GM06990 (cell line): ENCODE data around the gene LPCAT1.
A peak's percentile ranks its signal among the peaks of the same experiment; 100 is the strongest.

Experiments used
- DNase-seq: peaks from one replicate; pipeline ENCODE4 v3.0.0-alpha.2; 2011; ENCODE audit not compliant: insufficient read length; ENCODE audit errors: extremely low read depth
- H3K27me3 ChIP-seq: replicated peaks from 2 replicates; pipeline ENCODE4 v1.6.0; 2011; ENCODE audit warnings: low read length; ENCODE audit not compliant: control insufficient read depth, insufficient read depth
- H3K36me3 ChIP-seq: 2 replicates; pipeline ENCODE4 v1.5.1; 2011; ENCODE audit warnings: low read length; ENCODE audit not compliant: control insufficient read depth, insufficient read depth
- H3K4me3 ChIP-seq: replicated peaks from 2 replicates; pipeline ENCODE4 v1.5.1; 2011; ENCODE audit warnings: low read depth, mild to moderate bottlenecking, control low read depth, low read length
- TF ChIP-seq, protein P1 (sequence below): IDR thresholded peaks from 2 replicates; pipeline ENCODE4 v1.5.1; 2011; ENCODE audit warnings: low read length, control low read depth, mild to moderate bottlenecking, inconsistent platforms; ENCODE audit not compliant: insufficient read depth, poor library complexity, severe bottlenecking

LPCAT1 gene

GRCh38 chr5:1512541-1513291 is 11.0 kb downstream of the LPCAT1 start:
- DNase-seq, result peak; percentile 4
- Histone ChIP-seq H3K4me3 (no peak overlapping the region), H3K27me3 (no peaks in the 10 kb centered on the region), H3K36me3 (peaks cover 38% of the 10 kb centered on the region)
- TF ChIP-seq, protein P1, sequence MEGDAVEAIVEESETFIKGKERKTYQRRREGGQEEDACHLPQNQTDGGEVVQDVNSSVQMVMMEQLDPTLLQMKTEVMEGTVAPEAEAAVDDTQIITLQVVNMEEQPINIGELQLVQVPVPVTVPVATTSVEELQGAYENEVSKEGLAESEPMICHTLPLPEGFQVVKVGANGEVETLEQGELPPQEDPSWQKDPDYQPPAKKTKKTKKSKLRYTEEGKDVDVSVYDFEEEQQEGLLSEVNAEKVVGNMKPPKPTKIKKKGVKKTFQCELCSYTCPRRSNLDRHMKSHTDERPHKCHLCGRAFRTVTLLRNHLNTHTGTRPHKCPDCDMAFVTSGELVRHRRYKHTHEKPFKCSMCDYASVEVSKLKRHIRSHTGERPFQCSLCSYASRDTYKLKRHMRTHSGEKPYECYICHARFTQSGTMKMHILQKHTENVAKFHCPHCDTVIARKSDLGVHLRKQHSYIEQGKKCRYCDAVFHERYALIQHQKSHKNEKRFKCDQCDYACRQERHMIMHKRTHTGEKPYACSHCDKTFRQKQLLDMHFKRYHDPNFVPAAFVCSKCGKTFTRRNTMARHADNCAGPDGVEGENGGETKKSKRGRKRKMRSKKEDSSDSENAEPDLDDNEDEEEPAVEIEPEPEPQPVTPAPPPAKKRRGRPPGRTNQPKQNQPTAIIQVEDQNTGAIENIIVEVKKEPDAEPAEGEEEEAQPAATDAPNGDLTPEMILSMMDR, result no peak

- TF ChIP-seq, protein P1, result peak; percentile 28
- DNase-seq, result peak; percentile 15
- Histone ChIP-seq H3K27me3 (no peaks in the 10 kb centered on the region), H3K36me3 (peaks cover 34% of the 10 kb centered on the region), H3K4me3 (no peak overlapping the region)
Measured at GRCh38 chr5:1511651-1512540, 11.9 kb downstream of the LPCAT1 start.

- TF ChIP-seq, protein P1, result no peak
- peak; percentile 6 for DNase-seq
- peaks cover 32% of the 10 kb centered on the region for H3K36me3 ChIP-seq
- H3K27me3 ChIP-seq, result no peaks in the 10 kb centered on the region
- no peak overlapping the region for H3K4me3 ChIP-seq
Measured at GRCh38 chr5:1511048-1511447, 12.7 kb downstream of the LPCAT1 start.

DNA sequence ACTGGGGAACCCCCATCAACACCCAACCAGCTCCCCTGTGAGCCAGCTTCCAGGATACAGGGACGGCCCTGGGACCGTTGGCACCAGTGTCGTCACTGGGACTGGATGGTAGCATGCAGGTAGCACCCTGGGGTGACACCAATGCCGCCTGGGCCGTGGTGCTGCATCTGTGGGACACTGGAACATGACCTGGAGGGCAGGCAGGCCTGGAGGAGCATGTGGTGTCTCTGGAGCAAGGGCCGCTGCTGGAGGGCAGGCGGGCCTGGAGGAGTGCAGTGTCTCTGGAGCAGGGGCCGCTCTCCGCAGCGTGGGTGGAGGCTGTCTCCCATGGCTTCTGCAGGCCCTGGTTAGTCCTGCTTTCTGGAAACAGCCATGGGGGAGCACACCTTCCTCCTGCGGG is 13.1 kb downstream of the LPCAT1 start:
- TF ChIP-seq, protein P1, result no peak
- peak; percentile 7 for DNase-seq
- Histone ChIP-seq H3K4me3 (no peak overlapping the region), H3K27me3 (no peaks in the 10 kb centered on the region), H3K36me3 (peaks cover 32% of the 10 kb centered on the region)

DNA sequence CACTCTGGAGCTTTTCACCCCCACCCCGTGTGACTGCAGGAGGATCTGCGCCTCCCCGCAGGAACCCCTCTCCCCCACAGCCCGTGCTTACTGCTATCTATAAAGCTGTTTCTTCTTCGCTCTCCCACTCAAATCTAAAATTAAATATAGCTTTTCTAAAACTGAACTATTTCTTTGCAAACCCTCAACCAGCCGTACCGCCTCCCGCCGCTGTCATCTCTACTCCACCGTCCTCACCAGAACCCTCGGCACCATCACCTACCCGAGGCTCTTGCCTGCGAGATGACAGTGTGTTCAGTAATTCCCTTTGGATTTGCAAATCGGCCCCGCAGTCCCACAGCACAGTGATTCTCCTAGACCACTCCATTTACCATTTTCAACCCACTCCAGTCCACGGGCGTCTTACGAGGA is 13.6 kb downstream of the LPCAT1 start:
- H3K36me3 ChIP-seq, result peaks cover 32% of the 10 kb centered on the region

More for the DNA sequence above, 13.6 kb downstream of the LPCAT1 start:
- no peak overlapping the region for H3K4me3 ChIP-seq
- H3K27me3 ChIP-seq, result no peaks in the 10 kb centered on the region
- TF ChIP-seq, protein P1, result no peak
- no peak for DNase-seq
